ENCODE results near the gene AKAP13.
A peak's percentile ranks its signal among the peaks of the same experiment; 100 is the strongest.
"Not testable (repeated sequence)": the region's sequence is repeated elsewhere in the genome, so short reads cannot be mapped to it uniquely, and the experiment has no call there.

The AKAP13 gene

GRCh38 chr15:85795337-85796305 lies 415.2 kb downstream of the AKAP13 start:
- DNase-seq (ENCODE audit: insufficient read length, low spot score): no peak
- no peak for TF ChIP-seq CTCF (IDR thresholded peaks at IDR 0.05; ENCODE audit: insufficient read depth, missing control alignments)

GRCh38 chr15:85796371-85796770 lies 416.0 kb downstream of the AKAP13 start:
- DNase-seq (ENCODE audit: insufficient read length, low spot score); FAIRE-seq: not testable (repeated sequence)

More at GRCh38 chr15:85795337-85796305, 415.2 kb downstream of the AKAP13 start:
- FAIRE-seq: peak; percentile 84

Data from D721Med (cell line).